ENCODE data around the gene OBSCN. TPM values are rescaled to one million over a fixed set of nuclear protein-coding genes. Genes with fewer than 3 reads are reported as not detected.

OBSCN gene
- total RNA-seq, 1 donor from 2014 or later = 28.6 TPM

- H3K36me3 ChIP-seq = no peaks in the 10 kb centered on the region
- H3K27ac ChIP-seq = no peak overlapping the region
- no peaks in the 10 kb centered on the region for H3K4me1 ChIP-seq
- TF ChIP-seq CTCF (IDR thresholded peaks at IDR 0.05) = no peak
- H3K27me3 ChIP-seq = no peaks in the 10 kb centered on the region
- H3K9me3 ChIP-seq = peaks cover 1 to 8% of the 10 kb centered on the region in 2 donors
- intact Hi-C loops (cut with DNase I) = no loop called here
- H3K4me3 ChIP-seq = no peak overlapping the region
- peak in 1 of 2 donors; percentile 16 for DNase-seq (ENCODE audit: low spot score in 2 of 2)
These were observed 13.4 kb upstream of the OBSCN start for GRCh38 chr1:228194436-228194835.

- Histone ChIP-seq H3K4me1 (no peaks in the 10 kb centered on the region), H3K27ac (no peak overlapping the region), H3K4me3 (no peak overlapping the region), H3K9me3 (peaks cover 7 to 10% of the 10 kb centered on the region in 2 donors), H3K36me3 (no peaks in the 10 kb centered on the region), H3K27me3 (no peaks in the 10 kb centered on the region)
- no peak for TF ChIP-seq CTCF (IDR thresholded peaks at IDR 0.05)
- intact Hi-C loops (cut with DNase I) = no loop called here
- peak in 1 of 2 donors; percentile 40 for DNase-seq (ENCODE audit: low spot score in 2 of 2)
These were observed 12.7 kb upstream of the OBSCN start for GRCh38 chr1:228194921-228195812.

GRCh38 chr1:228197555-228198147 lies 10.2 kb upstream of the OBSCN start:
- no peaks in the 10 kb centered on the region for H3K27me3 ChIP-seq
- intact Hi-C loops (cut with DNase I) = no loop called here
- TF ChIP-seq CTCF (IDR thresholded peaks at IDR 0.05) = no peak
- H3K27ac ChIP-seq = no peak overlapping the region
- H3K9me3 ChIP-seq = peaks cover 7 to 10% of the 10 kb centered on the region in 2 donors
- no peaks in the 10 kb centered on the region for H3K4me1 ChIP-seq
- H3K4me3 ChIP-seq = no peak overlapping the region
- H3K36me3 ChIP-seq = no peaks in the 10 kb centered on the region
- peak in 1 of 2 donors; percentile 15 for DNase-seq (ENCODE audit: low spot score in 2 of 2)

- H3K36me3 ChIP-seq = no peaks in the 10 kb centered on the region
- no peaks in the 10 kb centered on the region for H3K27me3 ChIP-seq
- no peak overlapping the region for H3K27ac ChIP-seq
- peaks cover 7 to 10% of the 10 kb centered on the region in 2 donors for H3K9me3 ChIP-seq
- no peaks in the 10 kb centered on the region for H3K4me1 ChIP-seq
- intact Hi-C loops (cut with DNase I) = no loop called here
- TF ChIP-seq CTCF (IDR thresholded peaks at IDR 0.05) = no peak
- H3K4me3 ChIP-seq = no peak overlapping the region
- no peak for DNase-seq (ENCODE audit: low spot score in 2 of 2)
These were observed 8.8 kb upstream of the OBSCN start for GRCh38 chr1:228198977-228199590.

- TF ChIP-seq CTCF (IDR thresholded peaks at IDR 0.05) = no peak
- no peaks in the 10 kb centered on the region for H3K4me1 ChIP-seq
- DNase-seq (ENCODE audit: low spot score in 2 of 2) = peak in 1 of 2 donors; percentile 7
- peaks cover 0 to under 1% of the 10 kb centered on the region in 2 donors for H3K9me3 ChIP-seq
- no peaks in the 10 kb centered on the region for H3K36me3 ChIP-seq
- no peak overlapping the region for H3K4me3 ChIP-seq
- no peak overlapping the region for H3K27ac ChIP-seq
- intact Hi-C loops (cut with DNase I) = no loop called here
- no peaks in the 10 kb centered on the region for H3K27me3 ChIP-seq
These were observed 2.9 kb upstream of the OBSCN start for GRCh38 chr1:228204958-228205357.
